Measurements from ENCODE around the gene HNF1B.

The HNF1B gene

GRCh38 chr17:37732316-37732715, 12.5 kb downstream of the HNF1B start:
- TF ChIP-seq, protein P1, sequence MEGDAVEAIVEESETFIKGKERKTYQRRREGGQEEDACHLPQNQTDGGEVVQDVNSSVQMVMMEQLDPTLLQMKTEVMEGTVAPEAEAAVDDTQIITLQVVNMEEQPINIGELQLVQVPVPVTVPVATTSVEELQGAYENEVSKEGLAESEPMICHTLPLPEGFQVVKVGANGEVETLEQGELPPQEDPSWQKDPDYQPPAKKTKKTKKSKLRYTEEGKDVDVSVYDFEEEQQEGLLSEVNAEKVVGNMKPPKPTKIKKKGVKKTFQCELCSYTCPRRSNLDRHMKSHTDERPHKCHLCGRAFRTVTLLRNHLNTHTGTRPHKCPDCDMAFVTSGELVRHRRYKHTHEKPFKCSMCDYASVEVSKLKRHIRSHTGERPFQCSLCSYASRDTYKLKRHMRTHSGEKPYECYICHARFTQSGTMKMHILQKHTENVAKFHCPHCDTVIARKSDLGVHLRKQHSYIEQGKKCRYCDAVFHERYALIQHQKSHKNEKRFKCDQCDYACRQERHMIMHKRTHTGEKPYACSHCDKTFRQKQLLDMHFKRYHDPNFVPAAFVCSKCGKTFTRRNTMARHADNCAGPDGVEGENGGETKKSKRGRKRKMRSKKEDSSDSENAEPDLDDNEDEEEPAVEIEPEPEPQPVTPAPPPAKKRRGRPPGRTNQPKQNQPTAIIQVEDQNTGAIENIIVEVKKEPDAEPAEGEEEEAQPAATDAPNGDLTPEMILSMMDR (conservative IDR thresholded peaks at IDR 0.05), result no peak
- no peak for TF ChIP-seq ZFX (IDR thresholded peaks at IDR 0.05)
- no peak overlapping the region for H3K27ac ChIP-seq

GRCh38 chr17:37731056-37731455, 13.8 kb downstream of the HNF1B start:
- H3K27ac ChIP-seq, result no peak overlapping the region
- TF ChIP-seq, protein P1 (conservative IDR thresholded peaks at IDR 0.05), result no peak
- TF ChIP-seq ZFX (IDR thresholded peaks at IDR 0.05), result no peak

DNA sequence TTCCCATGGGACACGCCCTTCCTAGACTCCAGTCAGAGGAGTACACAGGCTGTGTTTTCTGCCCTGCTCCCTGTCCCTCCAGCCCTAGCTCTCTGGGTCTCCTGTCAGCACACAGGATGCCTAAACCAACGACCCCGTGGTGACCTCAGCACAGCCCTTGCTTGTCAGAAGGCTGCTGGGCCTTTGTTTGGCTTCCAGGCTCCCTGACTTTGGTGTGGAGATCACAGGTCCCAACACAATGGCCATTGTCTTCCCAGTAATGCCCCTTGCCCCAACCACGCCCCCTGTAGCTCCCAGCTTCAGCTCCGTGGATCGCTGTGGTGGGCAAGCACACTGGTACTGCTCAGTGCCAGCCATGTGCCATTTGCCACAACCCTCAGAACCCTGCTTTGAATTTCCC, 15.0 kb downstream of the HNF1B start:
- H3K27ac ChIP-seq, result no peak overlapping the region
- TF ChIP-seq, protein P1 (conservative IDR thresholded peaks at IDR 0.05), result no peak
- no peak for TF ChIP-seq ZFX (IDR thresholded peaks at IDR 0.05)

DNA sequence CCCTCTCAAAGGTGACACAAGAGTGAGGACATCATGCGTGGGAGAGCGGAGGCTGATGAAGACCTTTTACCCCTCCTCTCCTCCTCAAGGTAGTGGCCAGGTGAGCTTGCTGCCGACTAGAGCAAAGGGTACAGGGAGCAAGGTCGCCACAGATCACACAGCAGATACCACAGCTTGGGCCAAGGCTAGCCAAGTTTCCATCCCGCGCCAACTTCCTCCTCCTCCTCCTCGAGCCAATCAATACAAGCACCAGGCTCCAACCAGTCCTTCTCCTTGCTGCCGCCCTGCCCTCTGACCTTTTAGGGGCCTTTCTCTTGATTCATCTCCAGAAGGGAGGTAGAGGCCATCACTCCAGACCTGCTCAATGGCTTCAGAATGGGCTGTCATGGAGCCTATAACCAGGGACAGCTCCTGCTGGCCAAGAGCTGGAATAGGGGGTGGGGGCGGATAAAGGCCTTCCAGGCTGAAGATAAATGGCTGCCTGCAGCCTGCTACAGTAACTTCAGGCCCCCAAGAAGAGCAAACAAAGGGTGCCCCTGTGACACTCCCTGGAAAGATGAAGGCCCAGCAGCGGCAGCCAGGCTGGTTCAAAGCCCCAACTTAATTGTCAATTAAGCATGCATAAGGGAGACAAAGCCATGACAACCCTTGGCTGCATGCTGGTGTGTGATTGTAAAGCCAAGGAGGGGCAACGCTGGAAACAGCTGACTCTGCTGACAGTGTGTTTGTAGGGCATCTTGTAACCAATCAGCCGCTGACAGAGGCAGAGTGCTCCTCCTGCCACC, 17.8 kb downstream of the HNF1B start:
- peak overlapping the region; percentile 20 for H3K27ac ChIP-seq
- no peak; the same call in 1 of the 2 replicates for TF ChIP-seq ZFX (IDR thresholded peaks at IDR 0.05)
- TF ChIP-seq, protein P1 (conservative IDR thresholded peaks at IDR 0.05), result no peak

GRCh38 chr17:37726248-37726647, 18.6 kb downstream of the HNF1B start:
- peak overlapping the region; percentile 20 for H3K27ac ChIP-seq
- TF ChIP-seq, protein P1 (conservative IDR thresholded peaks at IDR 0.05), result no peak

GRCh38 chr17:37725601-37726146, 19.2 kb downstream of the HNF1B start:
- TF ChIP-seq, protein P1 (conservative IDR thresholded peaks at IDR 0.05), result no peak
- no peak for TF ChIP-seq ZFX (IDR thresholded peaks at IDR 0.05)
- peak overlapping the region; percentile 20; the same call in 1 of the 2 replicates for H3K27ac ChIP-seq

DNA sequence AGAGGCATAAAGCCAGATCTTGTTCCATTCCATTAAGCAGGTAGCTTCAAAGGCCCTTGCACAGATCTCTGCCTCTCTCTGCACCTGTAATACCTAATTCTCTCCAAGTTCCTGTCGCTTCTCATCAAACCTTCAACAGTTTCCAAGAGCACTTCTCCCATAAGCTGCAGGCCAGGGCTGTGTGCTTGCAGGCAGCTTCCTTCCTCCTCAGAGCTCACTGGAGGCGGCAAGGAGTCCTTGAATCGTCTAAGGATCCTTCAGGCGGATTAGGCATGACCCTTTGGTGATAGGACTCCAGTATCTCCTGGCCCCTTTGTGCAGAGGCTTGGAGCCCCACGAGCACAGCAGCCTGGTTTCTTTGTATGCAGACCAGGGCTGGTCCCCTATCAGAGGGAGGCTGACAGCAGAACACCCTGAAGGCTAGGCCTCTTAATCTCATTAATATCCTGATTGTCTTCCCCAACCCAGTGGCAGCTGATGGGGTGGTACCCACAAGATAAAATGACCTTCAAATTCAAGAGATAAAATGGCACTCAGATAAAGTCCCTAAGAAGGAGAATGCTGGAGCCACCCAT, 19.8 kb downstream of the HNF1B start:
- H3K27ac ChIP-seq, result no peak overlapping the region
- TF ChIP-seq, protein P1 (conservative IDR thresholded peaks at IDR 0.05), result no peak
- TF ChIP-seq ZFX (IDR thresholded peaks at IDR 0.05), result no peak

Measured in C4-2B (cell line).